B cell (primary cell): Measurements from ENCODE around the gene ZSCAN2.

Source experiments
- CTCF ChIP-seq: fragments of 200-600 bp; IDR thresholded peaks from one replicate; pipeline ENCODE4 v1.8.0; 2022; ENCODE audit warnings: antibody characterized with exemption, mild to moderate bottlenecking
- EZH2 ChIP-seq: IDR thresholded peaks from 2 replicates; pipeline ENCODE4 v1.6.1; 2012; ENCODE audit warnings: borderline replicate concordance, low read depth, mild to moderate bottlenecking, moderate library complexity, low read length; ENCODE audit not compliant: insufficient read depth, poor library complexity, severe bottlenecking

DNA sequence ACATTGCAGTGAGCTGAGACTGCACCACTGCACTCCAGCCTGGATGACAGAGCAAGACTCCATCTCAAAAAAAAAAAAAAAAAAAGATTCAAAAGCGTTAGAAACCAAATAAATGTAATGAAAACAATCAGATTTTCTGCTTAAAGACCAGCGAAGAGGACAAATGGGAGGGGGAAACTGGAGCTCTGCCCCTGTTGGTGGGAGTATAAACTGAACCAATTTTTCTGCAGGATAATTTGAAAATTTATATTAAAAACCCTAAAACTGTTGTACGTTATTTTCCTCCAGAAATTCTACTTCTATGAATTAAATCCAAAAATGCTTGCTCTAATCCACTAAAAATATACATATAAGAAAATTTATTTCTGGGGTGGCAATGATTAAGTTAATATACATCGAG lies 25.3 kb upstream of the ZSCAN2 start:
- TF ChIP-seq CTCF, result no peak
- no peak for TF ChIP-seq EZH2
